Activated naive CD4-positive, alpha-beta T cell treated with anti-CD3 and anti-CD28 coated beads, Interleukin-2, amount 10 ng/mL, durations not matched to agents 5 hours and 36 hours (primary cell): ENCODE measurements around the gene COL10A1. TPM values are rescaled to one million over a fixed set of nuclear protein-coding genes. Genes with fewer than 3 reads are reported as not detected.

ENCODE experiments used
- total RNA-seq, 2 experiments: library from RNA; stranded (reverse); gene quantifications; one replicate each; pipeline ENCODE4 v1.2.3, GENCODE V29; 2021

The COL10A1 gene
- not detected for total RNA-seq

GRCh38 chr6:116126032-116126431 lies at the start of gene COL10A1:
Gene COL10A1 (minus strand): TSS chr6:116126132. CDS start chr6:116125492, 640 bp downstream.

GRCh38 chr6:116100419-116101301 lies 25.3 kb downstream of the COL10A1 start, which contains the start of gene NT5DC1:
Gene NT5DC1 (plus strand): TSS chr6:116100853. CDS start chr6:116100931, 78 bp downstream.

Other genes starting within 250 kb of the COL10A1 start
- gene FRK, start 65.2 kb downstream of the COL10A1 start, total RNA-seq = under 1 TPM in 1 of 2 experiments, not detected in 1; 0.02 TPM
- 10 to 100 TPM; 40.4 to 42.2 TPM for gene NT5DC1, start 25.3 kb downstream of the COL10A1 start, total RNA-seq
- 10 to 100 TPM; 15.7 to 16.0 TPM for gene TSPYL4, start 127.9 kb upstream of the COL10A1 start, total RNA-seq
- 10 to 100 TPM; 45.2 to 45.4 TPM for gene TSPYL1, start 153.8 kb upstream of the COL10A1 start, total RNA-seq
- 1 to 10 TPM; 2.2 to 2.6 TPM for gene DSE, start 244.8 kb upstream of the COL10A1 start, total RNA-seq